IPS DF 6.9 (cell line): ENCODE measurements around the gene LAMP1.
"Not testable (repeated sequence)": the region's sequence is repeated elsewhere in the genome, so short reads cannot be mapped to it uniquely, and the experiment has no call there.

Experiments
- DNase-seq: peaks from one replicate; pipeline ENCODE4 v3.0.0-alpha.2; 2013; ENCODE audit warnings: low read depth, low spot score
- H3K27ac ChIP-seq: one replicate; pipeline ENCODE4 v1.5.1; 2013; ENCODE audit warnings: low read length, control low read depth
- H3K27me3 ChIP-seq: 2 replicates; pipeline ENCODE4 v1.6.1; 2013; ENCODE audit warnings: mild to moderate bottlenecking, low read length; ENCODE audit not compliant: control insufficient read depth, insufficient read depth
- H3K36me3 ChIP-seq: 2 replicates; pipeline ENCODE4 v1.6.1; 2013; ENCODE audit warnings: low read length; ENCODE audit not compliant: control insufficient read depth, insufficient read depth
- H3K4me1 ChIP-seq: 2 replicates; pipeline ENCODE4 v1.6.1; 2013; ENCODE audit warnings: low read length; ENCODE audit not compliant: control insufficient read depth, insufficient read depth
- H3K4me3 ChIP-seq: 2 replicates; pipeline ENCODE4 v1.5.1; 2013; ENCODE audit warnings: mild to moderate bottlenecking, low read length
- H3K9me3 ChIP-seq: 2 replicates; pipeline ENCODE4 v1.6.1; 2013; ENCODE audit warnings: low read length, inconsistent platforms; ENCODE audit not compliant: control insufficient read depth, insufficient read depth
- WGBS: extraction: QIAGEN DNeasy Blood & Tissue Kit; methylation state at CpG from one replicate; pipeline ENCODE4 v1.1.7; 2013; ENCODE audit warnings: mixed read lengths, missing lambda C conversion rate; ENCODE audit not compliant: insufficient read length, insufficient coverage; 5-methylcytosine and 5-hydroxymethylcytosine counted together

Gene LAMP1

DNA sequence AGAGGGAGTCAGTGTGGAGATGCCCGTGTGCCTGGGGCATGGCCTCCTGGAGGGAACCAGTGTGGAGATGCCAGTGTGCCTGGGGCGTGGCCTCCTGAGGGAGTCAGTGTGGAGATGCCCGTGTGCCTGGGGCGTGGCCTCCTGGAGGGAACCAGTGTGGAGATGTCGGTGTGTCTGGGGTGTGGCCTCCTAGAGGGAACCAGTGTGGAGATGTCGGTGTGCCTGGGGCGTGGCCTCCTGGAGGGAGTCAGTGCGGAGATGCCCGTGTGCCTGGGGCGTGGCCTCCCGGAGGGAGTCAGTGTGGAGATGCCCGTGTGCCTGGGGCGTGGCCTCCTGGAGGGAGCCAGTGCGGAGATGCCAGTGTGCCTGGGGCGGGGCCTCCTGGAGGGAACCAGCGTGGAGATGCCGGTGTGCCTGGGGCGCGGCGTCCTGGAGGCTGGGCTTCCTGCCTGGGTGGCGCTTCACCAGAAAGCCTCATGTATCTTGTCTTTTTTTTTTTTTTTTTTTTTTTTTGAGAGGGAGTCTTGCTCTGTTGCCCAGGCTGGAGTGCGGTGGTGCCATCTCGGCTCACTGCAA is 17.9 kb downstream of the LAMP1 start:
- peaks cover 24% of the 10 kb centered on the region for H3K36me3 ChIP-seq
- H3K27ac ChIP-seq, H3K4me3 ChIP-seq: not testable (repeated sequence)

DNA sequence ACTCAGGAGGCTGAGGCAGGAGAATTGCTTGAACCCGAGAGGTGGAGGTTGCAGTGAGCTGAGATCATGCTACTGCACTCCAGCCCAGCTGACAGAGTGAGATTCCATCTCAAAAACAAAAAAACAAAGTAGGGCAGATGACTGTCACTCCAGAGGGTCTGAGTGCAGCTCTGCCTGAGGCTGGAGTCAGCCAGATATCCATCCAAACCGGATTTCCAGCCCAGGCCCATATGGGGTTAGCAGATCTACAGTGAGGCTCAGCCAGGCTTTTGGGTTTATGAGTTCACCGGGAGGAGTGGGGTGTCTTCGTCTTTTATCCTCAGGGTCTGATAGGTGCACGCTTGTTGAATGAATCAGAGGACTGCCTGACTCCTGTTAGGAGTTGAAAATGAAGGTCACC is 19.0 kb downstream of the LAMP1 start:
- no peaks in the 10 kb centered on the region for H3K27me3 ChIP-seq
- H3K4me3 ChIP-seq, result no peak overlapping the region
- H3K27ac ChIP-seq, result no peak overlapping the region
- H3K36me3 ChIP-seq, result peaks cover 19% of the 10 kb centered on the region
- H3K9me3 ChIP-seq, result no peaks in the 10 kb centered on the region
- 0 out of 2 replicates have a peak, but pooled peaks cover 1% of the 10 kb centered on the region for H3K4me1 ChIP-seq
- no CpG with 5 or more reads among the region's 5 CpGs for WGBS
- DNase-seq, result no peak

More for the DNA sequence above, 17.9 kb downstream of the LAMP1 start:
- WGBS, result no CpG with 5 or more reads among the region's 23 CpGs
- not testable (repeated sequence) for H3K27me3 ChIP-seq, DNase-seq, H3K4me1 ChIP-seq, H3K9me3 ChIP-seq

DNA sequence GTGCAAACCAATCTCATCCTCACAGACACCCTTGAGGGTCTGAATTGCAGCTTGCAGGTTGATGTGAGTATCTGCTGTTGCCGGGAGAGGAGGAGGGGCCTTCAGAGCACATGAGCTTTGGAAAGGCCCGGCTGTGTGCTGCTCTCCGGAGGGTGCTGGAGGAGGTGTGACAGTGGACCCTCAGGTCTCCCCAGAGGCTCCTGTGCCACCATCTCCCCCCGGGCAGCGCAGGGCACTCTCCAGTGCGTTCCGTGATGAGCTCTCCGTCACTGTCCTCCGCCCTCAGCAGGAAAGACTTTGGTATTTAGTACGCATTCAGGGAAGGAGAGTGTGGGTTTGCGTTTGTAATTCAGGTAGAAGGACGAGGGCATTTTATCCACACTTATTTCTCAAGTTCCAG is 20.0 kb downstream of the LAMP1 start:
- Histone ChIP-seq H3K27me3 (no peaks in the 10 kb centered on the region), H3K27ac (no peak overlapping the region), H3K4me1 (0 out of 2 replicates have a peak, but pooled peaks cover 1% of the 10 kb centered on the region), H3K9me3 (no peaks in the 10 kb centered on the region), H3K36me3 (peaks cover 24% of the 10 kb centered on the region), H3K4me3 (no peak overlapping the region)
- no peak for DNase-seq
- no CpG with 5 or more reads among the region's 12 CpGs for WGBS

DNA sequence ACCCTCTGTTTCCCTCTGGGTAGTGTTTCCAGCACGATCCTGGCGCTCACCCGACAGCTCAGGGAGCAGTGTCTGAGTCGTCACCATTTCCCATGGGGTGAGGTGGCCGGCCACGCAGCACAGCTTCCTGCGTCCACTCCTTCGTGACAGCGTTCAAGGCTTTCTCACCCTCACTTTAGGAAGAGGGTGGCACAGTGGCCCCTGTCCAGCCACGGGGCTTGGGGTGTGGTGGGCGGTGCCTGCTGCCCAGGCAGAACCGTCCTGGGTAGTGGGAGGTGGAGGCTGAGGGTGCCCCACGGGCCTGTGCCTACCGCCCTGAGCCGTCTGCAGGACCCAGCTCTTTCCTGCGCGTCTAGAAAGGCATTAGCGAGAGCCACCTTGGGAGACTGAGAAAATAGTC is 21.9 kb downstream of the LAMP1 start:
- Histone ChIP-seq H3K9me3 (no peaks in the 10 kb centered on the region), H3K27ac (no peak overlapping the region), H3K4me1 (0 out of 2 replicates have a peak, but pooled peaks cover 1% of the 10 kb centered on the region), H3K27me3 (no peaks in the 10 kb centered on the region), H3K4me3 (no peak overlapping the region), H3K36me3 (peaks cover 35% of the 10 kb centered on the region)
- no peak for DNase-seq
- no CpG with 5 or more reads among the region's 18 CpGs for whole genome bisulfite sequencing

- DNase-seq, result no peak
- H3K36me3 ChIP-seq, result peaks cover 35% of the 10 kb centered on the region
- H3K4me3 ChIP-seq, result no peak overlapping the region
- no peaks in the 10 kb centered on the region for H3K9me3 ChIP-seq
- H3K27ac ChIP-seq, result no peak overlapping the region
- WGBS, result no CpG with 5 or more reads among the region's 14 CpGs
- H3K27me3 ChIP-seq, result no peaks in the 10 kb centered on the region
- H3K4me1 ChIP-seq, result peaks cover 1% of the 10 kb centered on the region; the same call in 1 of the 2 replicates
These were observed 22.3 kb downstream of the LAMP1 start for GRCh38 chr13:113319371-113319770.

DNA sequence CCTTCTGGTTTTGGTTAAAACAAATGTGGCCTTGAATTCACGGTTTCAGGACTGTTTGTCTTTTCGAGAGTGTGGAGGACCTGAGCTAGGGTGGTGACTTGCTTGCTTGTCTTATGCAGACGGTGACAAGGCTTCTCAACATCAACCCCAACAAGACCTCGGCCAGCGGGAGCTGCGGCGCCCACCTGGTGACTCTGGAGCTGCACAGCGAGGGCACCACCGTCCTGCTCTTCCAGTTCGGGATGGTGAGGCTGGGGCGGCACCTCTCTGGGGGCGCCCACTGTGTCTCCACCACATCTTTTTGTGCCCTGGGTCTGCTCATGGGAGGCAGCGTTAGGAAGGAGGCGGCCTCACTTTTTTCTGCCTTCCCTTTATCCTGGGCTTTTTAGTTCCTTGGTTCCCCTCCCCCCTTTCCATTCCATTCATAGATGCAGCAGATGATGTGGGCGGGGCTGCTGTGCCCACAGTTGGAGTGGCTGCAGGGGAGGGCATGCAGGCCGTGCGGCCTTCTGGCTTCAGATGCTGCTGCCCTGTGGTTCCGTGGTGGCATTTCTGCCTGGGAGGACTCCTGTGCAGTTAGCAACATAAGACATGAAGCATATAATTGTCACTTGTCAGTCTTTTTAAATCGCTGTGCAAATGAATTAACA is 23.3 kb downstream of the LAMP1 start:
- no peak for DNase-seq
- H3K9me3 ChIP-seq, result no peaks in the 10 kb centered on the region
- H3K27ac ChIP-seq, result no peak overlapping the region
- H3K27me3 ChIP-seq, result no peaks in the 10 kb centered on the region
- H3K4me1 ChIP-seq, result peaks cover 1% of the 10 kb centered on the region; the same call in 1 of the 2 replicates
- H3K36me3 ChIP-seq, result peaks cover 39% of the 10 kb centered on the region
- WGBS, result no CpG with 5 or more reads among the region's 19 CpGs
- no peak overlapping the region for H3K4me3 ChIP-seq

DNA sequence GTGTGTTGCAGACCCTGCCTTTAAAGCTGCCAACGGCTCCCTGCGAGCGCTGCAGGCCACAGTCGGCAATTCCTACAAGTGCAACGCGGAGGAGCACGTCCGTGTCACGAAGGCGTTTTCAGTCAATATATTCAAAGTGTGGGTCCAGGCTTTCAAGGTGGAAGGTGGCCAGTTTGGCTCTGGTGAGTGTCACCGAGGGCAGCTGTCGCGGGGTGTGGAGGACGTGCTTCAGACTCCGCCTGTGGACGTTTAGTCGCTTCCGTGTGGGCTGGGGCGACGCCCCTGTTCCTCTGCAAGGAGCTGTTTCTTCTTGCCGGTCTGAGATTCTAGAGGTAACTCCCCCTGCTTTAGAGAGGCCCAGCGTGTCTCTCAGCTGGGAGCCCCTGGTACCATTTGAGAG is 24.5 kb downstream of the LAMP1 start:
- WGBS, result no CpG with 5 or more reads among the region's 22 CpGs
- H3K9me3 ChIP-seq, result no peaks in the 10 kb centered on the region
- no peaks in the 10 kb centered on the region for H3K27me3 ChIP-seq
- no peak for DNase-seq
- no peak overlapping the region for H3K27ac ChIP-seq
- H3K4me3 ChIP-seq, result no peak overlapping the region
- peaks cover 45% of the 10 kb centered on the region for H3K36me3 ChIP-seq
- peaks cover 1% of the 10 kb centered on the region; the same call in 1 of the 2 replicates for H3K4me1 ChIP-seq

DNA sequence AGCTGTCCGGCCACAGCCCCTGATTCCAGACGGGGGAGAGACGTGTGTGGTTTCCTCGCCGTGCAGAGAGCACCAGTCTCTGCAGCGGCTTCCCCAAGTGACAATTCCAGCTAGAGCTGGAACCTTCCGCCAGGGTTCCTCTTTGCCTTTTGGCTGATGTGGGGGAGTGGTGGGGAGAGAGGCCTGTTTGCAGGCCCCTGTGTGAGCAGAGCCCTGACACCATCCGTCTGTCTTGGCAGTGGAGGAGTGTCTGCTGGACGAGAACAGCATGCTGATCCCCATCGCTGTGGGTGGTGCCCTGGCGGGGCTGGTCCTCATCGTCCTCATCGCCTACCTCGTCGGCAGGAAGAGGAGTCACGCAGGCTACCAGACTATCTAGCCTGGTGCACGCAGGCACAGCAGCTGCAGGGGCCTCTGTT is 25.0 kb downstream of the LAMP1 start:
- no peak for DNase-seq
- H3K4me1 ChIP-seq, result peaks cover 1% of the 10 kb centered on the region; the same call in 1 of the 2 replicates
- no peaks in the 10 kb centered on the region for H3K27me3 ChIP-seq
- no peak overlapping the region; the same call in 1 of the 2 replicates for H3K4me3 ChIP-seq
- no CpG with 5 or more reads among the region's 17 CpGs for WGBS
- peaks cover 45% of the 10 kb centered on the region for H3K36me3 ChIP-seq
- no peaks in the 10 kb centered on the region for H3K9me3 ChIP-seq
- no peak overlapping the region for H3K27ac ChIP-seq

- DNase-seq, result no peak
- Histone ChIP-seq H3K27ac (no peak overlapping the region), H3K4me3 (no peak overlapping the region), H3K9me3 (no peaks in the 10 kb centered on the region), H3K27me3 (no peaks in the 10 kb centered on the region), H3K4me1 (peaks cover 1% of the 10 kb centered on the region; the same call in 1 of the 2 replicates), H3K36me3 (peaks cover 43% of the 10 kb centered on the region)
- WGBS, result no CpG with 5 or more reads among the region's 25 CpGs
These were observed 26.0 kb downstream of the LAMP1 start for GRCh38 chr13:113322890-113323651.

DNA sequence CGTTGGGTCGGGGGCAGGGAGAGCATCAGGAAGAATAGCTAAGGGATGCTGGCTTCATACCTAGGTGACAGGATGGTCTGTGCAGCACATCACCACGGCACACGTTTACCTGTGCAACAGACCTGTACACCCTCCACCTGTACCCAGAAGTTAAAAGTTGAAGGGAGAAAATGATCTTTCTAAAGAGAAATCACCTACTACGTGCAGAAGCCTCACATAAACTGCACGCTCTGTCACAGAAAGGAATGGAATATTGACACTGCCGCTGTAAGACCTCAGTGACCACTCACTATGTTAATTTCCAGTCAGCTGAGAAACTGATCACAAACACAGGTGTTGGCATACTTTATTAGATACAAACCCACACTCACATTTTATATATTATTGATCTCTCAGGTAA is 26.8 kb downstream of the LAMP1 start:
- H3K4me1 ChIP-seq, result peaks cover 1% of the 10 kb centered on the region; the same call in 1 of the 2 replicates
- no peak overlapping the region for H3K27ac ChIP-seq
- H3K9me3 ChIP-seq, result no peaks in the 10 kb centered on the region
- no peaks in the 10 kb centered on the region for H3K27me3 ChIP-seq
- no peak for DNase-seq
- peaks cover 37% of the 10 kb centered on the region for H3K36me3 ChIP-seq
- WGBS, result no CpG with 5 or more reads among the region's 7 CpGs
- no peak overlapping the region for H3K4me3 ChIP-seq
